GM12892 (cell line): ENCODE measurements around the gene RBFOX2.

Experiments used
- POLR2A ChIP-seq: IDR thresholded peaks from 2 replicates; pipeline ENCODE4 v1.6.1; 2011; ENCODE audit warnings: low read depth, low read length, control low read depth
- TAF1 ChIP-seq: IDR thresholded peaks from 2 replicates; pipeline ENCODE4 v1.6.1; 2011; ENCODE audit warnings: low read depth, mild to moderate bottlenecking, control low read depth, low read length, borderline replicate concordance

GRCh38 chr22:36021606-36022153 lies 6.9 kb downstream of the RBFOX2 start:
- TF ChIP-seq POLR2A = no peak
- no peak for TF ChIP-seq TAF1
